ENCODE results near the gene KCNJ8. TPM values are rescaled to one million over a fixed set of nuclear protein-coding genes. Genes with fewer than 3 reads are reported as not detected.

The KCNJ8 gene
- total RNA-seq = 1.6 and 2.2 TPM in 2 replicates

GRCh38 chr12:21774358-21775132 is at the start of gene KCNJ8:
KCNJ8 (minus strand) TSS chr12:21774706; CDS start chr12:21773616, 1,090 bp downstream.

Other genes starting within 250 kb of the KCNJ8 start
- 1.2 TPM in 2 replicates for gene SPX, start 248.4 kb downstream of the KCNJ8 start, total RNA-seq
- not detected in 2 replicates for gene GYS2, start 169.9 kb downstream of the KCNJ8 start, total RNA-seq
- 713 and 802 TPM in 2 replicates for gene LDHB, start 116.9 kb downstream of the KCNJ8 start, total RNA-seq
- gene ABCC9, start 166.7 kb upstream of the KCNJ8 start, total RNA-seq = 0.34 and 0.45 TPM in 2 replicates

Measured in bronchus fibroblast of lung (primary cell).